Measurements from ENCODE around the gene USB1.

DNA sequence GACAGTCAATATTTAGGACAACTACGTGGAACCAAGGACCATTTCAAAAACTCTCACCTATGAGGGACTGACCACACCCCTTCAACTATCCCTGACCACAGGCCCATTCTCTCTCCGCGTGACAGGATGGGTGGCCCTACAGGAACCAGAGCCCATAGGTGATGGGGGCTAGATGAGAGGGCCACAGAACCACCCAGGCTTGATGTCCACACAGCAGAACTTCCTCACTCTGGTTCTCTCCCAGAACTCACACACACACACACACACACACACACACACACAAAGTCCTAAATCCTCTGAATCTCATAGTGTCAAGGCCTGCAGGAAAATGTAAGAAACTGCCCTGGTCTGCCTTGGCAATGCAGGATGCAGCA, 2.2 kb upstream of the USB1 start:
- TF ChIP-seq CTCF (IDR thresholded peaks at IDR 0.05 in 2 of 3, conservative IDR thresholded peaks at IDR 0.05 in 1 of 3; ENCODE audit: borderline replicate concordance in 1 of 3, insufficient read depth in 1 of 3, low read depth in 2 of 3, low read length in 2 of 3), result no peak
- TF ChIP-seq EZH2phosphoT487 (IDR thresholded peaks at IDR 0.05; ENCODE audit: borderline replicate concordance), result no peak

Measured in HCT116 (cell line).